Testis (tissue), 3 donors: Measurements from ENCODE around the gene SIRT7. TPM values are rescaled to one million over a fixed set of nuclear protein-coding genes. Genes with fewer than 3 reads are reported as not detected.

Experiments used
- DNase-seq: peaks from one replicate; pipeline ENCODE4 v3.0.0-alpha.2; 2019
- H3K27ac ChIP-seq, 2 donors: fragments of 200-600 bp; sonication (generic); one replicate each; pipeline ENCODE4 v1.5.1; 2019
- H3K27me3 ChIP-seq: fragments of 200-600 bp; sonication (generic); one replicate; pipeline ENCODE4 v1.5.1; 2019
- H3K36me3 ChIP-seq: fragments of 200-600 bp; sonication (generic); one replicate; pipeline ENCODE4 v1.5.1; 2017; ENCODE audit warnings: low read depth; ENCODE audit errors: missing control alignments
- H3K4me1 ChIP-seq: fragments of 200-600 bp; sonication (generic); one replicate; pipeline ENCODE4 v1.5.1; 2019
- H3K4me3 ChIP-seq, 2 donors: fragments of 200-600 bp; sonication (generic); one replicate each; pipeline ENCODE4 v1.5.1; 2017 to 2019
- H3K9me3 ChIP-seq: fragments of 200-600 bp; sonication (generic); one replicate; pipeline ENCODE4 v1.5.1; 2017
- CTCF ChIP-seq, 3 experiments: fragments of 450-650 bp in 2 of 3; fragments of 200-600 bp in 1 of 3; sonication (generic) in 1 of 3; IDR thresholded peaks; one replicate each; pipeline ENCODE4 v1.5.1; 2016 to 2019; ENCODE audit warnings: antibody characterized with exemption in 3 of 3, mild to moderate bottlenecking in 2 of 3, moderate library complexity in 1 of 3
- POLR2A ChIP-seq: fragments of 450-650 bp; IDR thresholded peaks from one replicate; pipeline ENCODE4 v1.6.1; 2017; ENCODE audit warnings: antibody characterized with exemption, mild to moderate bottlenecking, moderate library complexity
- WGBS, 2 donors: methylation state at CpG; one replicate each; pipeline ENCODE4 v1.1.5; 2018; 5-methylcytosine and 5-hydroxymethylcytosine counted together
- intact Hi-C: fragments of 100-400 bp; cut with DNase I; formaldehyde crosslinking; loops from one replicate; pipeline ENCODE4 v1.15.1; 2023; ENCODE audit warnings: low total_unique reads
- polyA plus RNA-seq: library from polyadenylated mRNA; stranded (reverse); fragments of 350-450 nt; fragmentation: Illumina TruSeq; extraction: RNeasy Lipid Tissue Mini Kit (QIAGEN cat#74804); gene quantifications from one replicate; pipeline ENCODE4 v1.2.3, GENCODE V29; 2014; ENCODE audit warnings: low read depth, low replicate concordance; ENCODE audit not compliant: insufficient read depth
- total RNA-seq, 2 donors: library from RNA; depleted of rRNA; stranded (reverse); fragments of >200 nt; gene quantifications; one replicate each; pipeline ENCODE4 v1.2.3, GENCODE V29; 2016

Gene SIRT7
- total and polyA plus RNA-seq, 3 donors from 2014 or later = 34.1 to 59.3 (median 48.4) TPM

DNA sequence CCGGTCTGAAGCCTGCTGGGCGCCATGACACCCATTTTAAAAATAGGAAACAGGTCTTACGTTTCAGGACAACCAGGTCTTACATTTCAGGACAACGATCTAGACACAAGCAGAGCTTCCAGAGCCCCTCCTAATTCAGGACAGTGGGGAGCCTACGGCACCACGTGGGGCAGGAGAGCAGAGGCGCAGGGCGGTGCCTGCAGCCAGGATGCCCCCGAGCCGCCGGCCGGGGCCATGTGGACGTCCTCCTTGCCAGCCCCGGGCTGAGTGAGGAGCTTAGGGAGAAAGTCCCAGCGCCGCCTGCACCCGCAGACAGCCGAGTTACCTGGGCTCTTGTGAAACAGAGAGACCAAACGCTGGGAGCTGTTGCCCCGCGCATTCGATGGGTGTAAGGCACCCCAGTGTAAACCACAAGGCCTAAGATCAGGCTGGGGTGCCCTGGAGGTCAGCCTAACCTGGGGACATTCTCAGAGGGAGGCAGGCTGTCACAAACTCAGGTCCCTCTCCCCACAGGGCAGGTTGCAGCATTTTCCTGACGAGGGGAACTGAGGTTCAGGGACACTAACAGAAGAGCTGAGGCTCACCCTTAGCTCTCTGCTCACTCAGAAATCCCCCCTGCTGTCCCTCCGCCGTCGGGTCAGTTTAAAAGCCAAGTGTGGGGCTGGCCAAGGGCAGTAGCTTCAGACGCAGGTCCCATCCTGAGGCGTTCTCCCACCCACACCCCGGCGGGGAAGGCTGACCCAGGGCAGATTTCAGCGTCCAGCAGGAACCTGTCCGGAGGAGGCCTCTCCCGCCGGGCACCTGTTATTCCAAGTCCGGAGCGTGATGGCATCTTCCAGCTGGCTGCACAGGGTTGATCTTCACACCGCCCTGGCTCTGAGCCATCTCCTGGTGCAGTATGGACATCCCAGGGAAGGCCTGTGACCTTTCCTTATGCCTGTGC, 44.8 kb upstream of the SIRT7 start:
- Histone ChIP-seq H3K4me3 (no peak overlapping the region), H3K36me3 (no peaks in the 10 kb centered on the region), H3K4me1 (peaks cover 10% of the 10 kb centered on the region), H3K27ac (no peak overlapping the region), H3K9me3 (no peaks in the 10 kb centered on the region), H3K27me3 (no peaks in the 10 kb centered on the region)
- TF ChIP-seq CTCF (IDR thresholded peaks at IDR 0.05) (no peak), POLR2A (no peak)
- WGBS, 2 donors = 51 to 53% methylated on average over 25 to 37 of the region's 37 CpGs
- DNase-seq = no peak
- intact Hi-C loops = loop anchor here (5.0 kb wide), 1 partner anchor 60 kb away; the partner anchor contains the start of genes CENPX and LRRC45

DNA sequence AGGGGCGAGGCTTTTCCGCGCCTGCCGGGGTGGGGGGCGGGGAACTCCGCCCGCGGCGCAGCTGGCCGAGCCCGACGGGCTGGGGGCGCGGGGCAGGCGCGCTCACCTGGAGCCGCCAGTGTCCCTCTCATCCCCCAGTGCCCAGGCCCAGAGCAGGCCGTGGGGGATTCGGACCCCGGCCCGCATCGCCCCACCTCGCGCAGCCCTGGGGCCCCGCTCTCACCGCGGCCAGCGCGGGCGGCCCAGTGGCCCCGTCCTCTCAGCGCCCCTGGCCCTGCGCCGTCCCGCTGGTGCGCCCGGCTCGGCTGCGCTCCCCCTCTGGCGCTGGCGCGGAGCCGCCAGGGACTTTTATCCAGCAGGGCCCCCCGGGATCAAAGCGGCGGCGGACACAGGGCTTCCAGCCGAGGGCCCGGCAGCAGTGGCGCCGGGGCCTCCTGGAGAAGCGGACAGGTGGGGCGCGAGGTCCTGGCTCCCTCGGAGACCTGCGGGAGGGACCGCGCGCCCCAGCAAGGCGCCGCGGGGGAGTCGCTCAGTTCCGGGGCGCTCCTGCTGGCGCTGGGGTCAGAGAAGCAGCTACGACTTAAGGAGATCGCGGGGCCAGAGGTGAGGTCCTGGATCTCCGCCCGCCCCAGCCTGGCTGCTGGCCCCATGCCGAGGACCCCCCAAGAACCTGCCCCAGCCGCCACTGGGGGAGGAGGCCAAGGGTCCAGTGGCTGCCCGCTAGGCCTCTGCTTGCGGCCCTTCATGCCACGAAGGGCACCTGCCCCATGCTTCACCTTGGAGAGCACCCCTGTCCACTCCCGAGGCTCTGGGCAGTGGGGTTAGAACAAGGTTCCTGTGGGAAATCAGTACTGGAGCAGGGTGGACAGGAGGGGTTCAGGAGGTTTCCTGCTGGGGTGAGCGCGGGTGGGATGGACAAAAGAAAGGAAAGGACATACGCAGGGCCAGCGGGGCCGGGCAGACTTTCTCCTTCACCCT, 43.8 kb upstream of the SIRT7 start:
- WGBS, 2 donors = 8 to 54% methylated on average over 4 to 59 of the region's 82 CpGs
- peaks cover under 1% of the 10 kb centered on the region for H3K4me1 ChIP-seq
- TF ChIP-seq POLR2A = no peak
- TF ChIP-seq CTCF (IDR thresholded peaks at IDR 0.05) = no peak
- no peak for DNase-seq
- intact Hi-C loops = loop anchor here (5.0 kb wide), 1 partner anchor 60 kb away; the partner anchor contains the start of genes CENPX and LRRC45
- peak overlapping the region in 1 of 2 donors; percentile 17 for H3K4me3 ChIP-seq
- H3K36me3 ChIP-seq = no peaks in the 10 kb centered on the region
- H3K27ac ChIP-seq = no peak overlapping the region
- H3K27me3 ChIP-seq = no peaks in the 10 kb centered on the region
- H3K9me3 ChIP-seq = no peaks in the 10 kb centered on the region

- Histone ChIP-seq H3K27ac (no peak within 1 kb of the TSS), H3K4me3 (peak within 1 kb of the TSS; percentile 24 to 27), H3K27me3 (no peaks in the 10 kb centered on the region), H3K36me3 (no peaks in the 10 kb centered on the region), H3K9me3 (no peaks in the 10 kb centered on the region), H3K4me1 (no peaks in the 10 kb centered on the region)
- no peak for DNase-seq
- WGBS, 2 donors = no CpG with 5 or more reads among the region's 65 CpGs
- intact Hi-C loops = loop anchor here (5.0 kb wide), 1 partner anchor 61 kb away; the partner anchor contains the start of genes CENPX and LRRC45
- no peak for TF ChIP-seq POLR2A
These were observed 43.1 kb upstream of the SIRT7 start, which contains the start of gene NOTUM for GRCh38 chr17:81961087-81961511. TSS of gene NOTUM (minus strand) at chr17:81961187. CDS start at chr17:81960909, 278 bp downstream.

DNA sequence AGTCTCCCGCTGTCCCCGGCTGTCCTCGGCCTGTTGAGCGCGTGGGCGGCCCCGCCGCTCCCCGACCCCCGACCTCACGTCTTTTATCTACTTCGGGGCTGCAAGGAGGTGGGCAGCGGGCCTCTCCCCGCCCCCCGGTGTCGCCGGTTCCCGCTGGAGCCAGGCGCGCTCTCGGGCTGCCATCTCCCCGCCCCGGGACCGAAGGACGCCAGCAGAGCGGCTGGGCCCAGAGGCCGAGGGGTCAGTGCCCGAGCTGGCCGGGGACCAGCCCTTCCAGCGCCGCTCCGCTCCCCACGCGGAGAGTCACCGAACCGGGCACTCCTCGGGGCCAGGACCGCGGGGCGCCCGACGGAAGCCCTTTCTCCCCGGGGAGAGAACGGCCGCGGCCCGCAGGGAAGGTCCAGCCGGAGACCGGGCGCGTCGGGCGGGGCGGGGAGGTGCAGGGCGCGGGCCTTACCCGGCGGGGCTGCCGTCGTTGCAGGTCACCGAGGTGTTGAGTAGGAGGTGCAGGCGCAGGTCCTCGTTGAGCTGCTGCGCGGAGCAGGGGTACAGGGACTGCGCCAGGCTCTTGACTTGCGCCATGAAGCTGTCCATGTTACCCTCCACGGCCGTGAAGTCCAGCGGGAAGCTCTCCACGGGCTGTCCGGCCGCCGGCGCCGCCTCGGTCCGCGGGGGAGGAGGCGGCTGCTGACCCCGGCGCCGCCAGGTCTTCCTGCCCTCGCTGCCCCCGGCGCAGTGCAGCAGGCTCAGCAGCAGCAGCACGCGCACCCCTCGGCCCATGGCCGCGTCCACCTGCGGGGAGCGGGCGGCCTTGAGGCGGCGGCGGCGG, 42.4 kb upstream of the SIRT7 start:
- 2% methylated on average over 41 of the region's 98 CpGs; no CpG with 5 or more reads in 1 of the 2 donors for WGBS, 2 donors
- H3K4me1 ChIP-seq = no peaks in the 10 kb centered on the region
- H3K27me3 ChIP-seq = no peaks in the 10 kb centered on the region
- H3K36me3 ChIP-seq = no peaks in the 10 kb centered on the region
- no peaks in the 10 kb centered on the region for H3K9me3 ChIP-seq
- peak overlapping the region; percentile 24 to 27 for H3K4me3 ChIP-seq
- H3K27ac ChIP-seq = no peak overlapping the region
- intact Hi-C loops = loop anchor here (5.0 kb wide), 1 partner anchor 62 kb away; the partner anchor contains the start of genes CENPX and LRRC45
- TF ChIP-seq CTCF (IDR thresholded peaks at IDR 0.05) (no peak), POLR2A (no peak)
- no peak for DNase-seq
